ENCODE data around the gene CSNK1E.

The CSNK1E gene

DNA sequence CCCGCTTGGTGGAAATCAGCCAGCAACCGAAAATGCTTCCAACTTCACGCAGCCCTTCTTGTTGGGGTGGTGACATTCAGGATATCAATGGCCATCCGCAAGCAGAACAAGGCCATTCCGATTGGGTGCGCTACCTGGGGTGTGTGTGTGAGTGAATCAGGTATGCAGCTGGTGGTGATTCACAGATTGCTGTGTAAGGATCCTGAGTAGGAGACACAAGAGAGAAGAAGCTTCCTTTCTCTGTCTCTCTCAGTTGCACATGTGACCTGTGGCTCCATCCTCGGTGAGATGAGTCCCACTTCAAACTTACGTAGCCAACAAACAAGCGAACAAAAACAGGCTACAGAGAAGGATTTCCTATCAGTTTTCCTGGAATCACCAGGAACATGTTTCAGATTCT, 34.8 kb downstream of the CSNK1E start:
- no peak for DNase-seq

DNA sequence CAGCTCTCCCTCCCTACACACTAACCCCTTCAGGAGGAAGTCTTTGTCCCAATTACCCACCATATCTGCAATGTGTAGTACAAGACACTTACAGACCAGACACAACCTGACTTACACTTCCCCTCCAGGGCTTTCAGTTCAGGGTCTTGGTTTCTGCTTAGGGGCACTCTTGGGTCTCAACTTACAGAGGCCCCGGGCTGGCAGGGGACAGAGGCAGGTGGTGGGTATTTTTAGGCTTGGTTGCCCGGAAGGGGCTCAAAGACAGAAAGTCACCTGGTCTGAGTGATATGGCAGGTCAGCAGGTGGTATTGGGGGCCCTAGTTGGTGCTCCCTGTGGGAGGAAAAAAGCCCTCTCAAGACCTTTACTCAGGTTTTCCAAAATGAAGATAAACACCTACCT, 41.1 kb downstream of the CSNK1E start:
- DNase-seq, result no peak

DNA sequence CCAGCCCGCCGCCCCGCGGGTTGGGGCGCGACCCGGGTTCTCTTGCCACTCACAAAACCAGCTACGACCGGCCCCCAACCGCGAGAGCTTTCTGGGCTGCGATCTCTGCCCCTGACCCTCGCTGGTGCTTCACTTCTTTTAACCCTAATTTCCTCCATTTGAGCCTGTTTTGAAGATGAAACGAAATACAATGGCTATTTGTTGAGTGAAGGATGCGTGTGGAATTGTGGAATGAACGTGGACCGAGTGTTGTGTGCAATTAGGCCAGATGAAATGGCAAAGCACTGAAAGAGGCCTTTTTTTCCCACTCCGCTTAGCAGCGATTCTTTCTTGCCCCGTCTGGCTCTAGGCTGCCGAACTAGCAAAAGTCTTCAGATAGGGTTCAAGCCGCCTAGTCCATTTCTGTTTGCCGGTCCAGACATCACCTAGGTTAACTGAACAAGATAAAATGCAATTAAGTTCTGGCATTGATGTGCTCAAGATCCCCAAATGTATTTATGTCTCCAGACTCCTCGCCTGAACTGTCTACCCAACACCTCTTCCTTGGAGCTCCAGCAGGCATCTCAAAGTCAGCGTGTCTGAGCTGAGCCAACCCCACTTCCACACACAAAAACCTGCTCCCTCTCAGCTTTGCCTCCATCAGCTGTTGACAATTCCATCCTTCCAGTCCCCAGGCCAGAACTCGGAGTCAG, 44.0 kb downstream of the CSNK1E start:
- DNase-seq, result peak in 16 of 51 donors; percentile 40 to 92 (median 62)

- peak in 47 of 51 donors; percentile 44 to 92 (median 71) for DNase-seq
Observed at GRCh38 chr22:38272373-38273134, 44.7 kb downstream of the CSNK1E start, which contains the start of gene TMEM184B. Gene TMEM184B, minus strand, starts transcription at chr22:38273010. Its CDS starts 25,049 bp downstream, at chr22:38247961.

DNA sequence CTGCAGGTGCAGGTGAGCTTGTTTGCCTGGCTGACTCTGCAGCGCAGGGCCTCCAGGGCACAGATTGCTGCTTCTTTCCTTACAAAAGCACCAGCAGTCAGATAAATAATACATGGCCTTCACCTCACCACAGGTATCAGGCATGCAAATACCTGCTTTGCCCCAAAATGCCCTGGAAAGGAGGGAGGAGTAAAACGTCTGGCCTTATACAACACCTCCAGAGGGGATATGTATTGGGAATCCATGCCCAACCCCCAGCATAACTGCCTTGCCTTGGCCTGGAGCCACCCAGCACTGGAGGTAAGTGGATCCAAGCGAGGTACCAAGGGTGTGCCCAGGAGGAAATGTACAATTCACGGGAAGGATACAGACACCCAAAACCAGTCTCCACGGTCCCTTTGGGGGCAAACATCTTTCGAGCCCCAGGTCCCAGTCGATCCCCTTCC, 45.3 kb downstream of the CSNK1E start:
- peak in 5 of 51 donors; percentile 30 to 60 (median 57) for DNase-seq

DNA sequence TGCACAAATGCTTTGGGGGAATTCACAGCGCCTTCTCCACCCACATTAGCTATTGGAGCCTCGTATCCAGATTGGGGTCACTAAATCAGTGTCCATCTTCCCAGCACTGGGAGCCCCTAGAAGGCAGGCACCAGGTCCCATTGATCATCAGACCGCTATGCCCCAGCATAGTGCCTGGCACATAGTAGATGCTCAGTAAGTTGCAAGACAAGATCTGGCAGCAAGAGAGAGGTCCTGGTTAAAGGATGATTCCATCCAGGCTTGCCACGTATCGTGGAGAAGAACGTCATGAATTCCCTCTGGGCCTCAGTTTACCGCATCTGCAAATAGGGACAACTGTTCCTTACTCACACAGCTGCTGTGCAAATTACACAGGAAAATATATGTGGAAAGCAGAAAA, 46.1 kb downstream of the CSNK1E start:
- DNase-seq, result peak in 1 of 51 donors; percentile 60

DNA sequence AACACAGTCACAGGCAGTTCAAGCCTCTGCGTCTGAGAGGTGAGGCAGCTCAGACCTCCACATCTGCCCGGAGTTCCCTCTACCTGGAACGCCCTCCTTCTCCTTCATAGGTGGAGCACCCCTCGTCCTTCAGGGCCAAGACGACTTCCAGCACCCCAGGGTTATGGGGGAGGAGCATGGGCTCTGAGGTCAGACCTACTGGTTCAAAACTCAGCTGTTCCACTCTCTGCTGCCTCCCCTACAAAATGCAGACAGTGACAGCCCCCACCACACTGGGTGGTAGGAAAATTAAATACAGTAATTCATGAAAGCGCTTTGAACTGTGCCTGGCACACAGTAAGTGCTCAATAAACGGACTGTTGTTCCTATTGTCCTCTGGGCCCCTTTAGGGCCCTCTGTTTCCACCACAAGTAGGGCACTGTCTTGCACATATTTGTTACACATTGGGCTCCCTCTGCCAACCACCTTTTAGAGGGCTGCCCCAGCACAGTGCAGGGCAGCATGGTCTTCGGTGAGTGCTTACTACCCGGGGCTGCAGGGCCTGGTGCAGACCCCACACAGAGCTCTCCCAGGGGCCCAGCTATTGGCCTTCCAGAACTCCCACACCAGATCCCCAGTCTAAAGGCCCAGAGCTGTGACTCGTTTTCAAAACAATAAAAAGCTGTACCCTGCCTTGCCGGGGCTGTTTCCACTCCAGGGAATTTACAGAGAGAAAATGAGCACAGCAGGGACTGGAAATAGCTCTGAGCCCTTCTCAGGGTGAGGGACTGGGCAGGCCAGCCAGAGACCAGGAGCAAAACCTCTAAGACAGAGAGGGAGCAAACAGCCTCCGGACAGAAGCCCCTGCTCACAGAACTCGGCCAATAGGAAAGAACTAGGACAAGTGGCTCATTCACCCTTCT, 46.9 kb downstream of the CSNK1E start:
- DNase-seq, result peak in 25 of 51 donors; percentile 20 to 72 (median 49)

GRCh38 chr22:38269466-38269865, 47.8 kb downstream of the CSNK1E start:
- DNase-seq, result no peak

DNA sequence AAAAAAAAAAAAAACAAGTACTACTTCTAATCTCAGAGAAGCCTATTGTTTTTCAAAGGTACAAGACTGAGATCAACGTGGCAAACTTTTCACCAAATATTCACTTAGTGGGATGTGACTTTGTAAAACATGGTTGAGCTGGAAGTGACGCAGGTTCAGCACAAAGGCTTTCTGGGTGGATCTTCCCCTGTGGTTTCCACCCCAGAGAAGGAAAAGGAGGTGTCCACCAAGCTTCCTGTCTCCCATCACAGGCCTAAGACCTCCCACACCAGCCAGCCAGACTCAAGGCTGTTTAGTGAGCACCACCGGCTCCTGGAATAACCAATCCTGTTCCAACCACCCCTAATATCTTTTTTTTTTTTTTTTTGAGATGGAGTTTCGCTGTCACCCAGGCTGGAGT, 50.1 kb downstream of the CSNK1E start:
- DNase-seq, result no peak

DNA sequence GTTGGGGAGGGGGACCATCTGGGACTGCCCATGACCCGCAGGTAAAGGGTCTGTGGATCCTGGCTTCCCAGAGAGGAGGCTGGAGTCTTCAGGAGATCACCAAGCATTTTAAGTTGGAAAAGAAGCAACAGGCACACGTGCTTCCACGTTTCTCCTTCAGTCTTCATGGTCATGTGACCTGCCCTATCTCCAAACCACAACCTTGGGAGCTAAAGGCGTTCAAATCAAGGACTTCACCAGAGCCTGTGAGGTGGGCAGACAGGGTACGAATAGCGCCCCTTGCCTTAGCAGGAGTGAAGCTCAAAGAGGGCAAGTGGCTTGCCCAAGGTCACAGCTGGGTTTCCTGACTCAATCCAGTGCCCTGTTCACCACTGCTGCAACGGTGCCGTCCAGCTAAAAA, 51.1 kb downstream of the CSNK1E start:
- DNase-seq, result no peak

- DNase-seq, result peak in 3 of 51 donors; percentile 19 to 30 (median 21)
Observed at GRCh38 chr22:38264322-38264843, 52.9 kb downstream of the CSNK1E start.

DNA sequence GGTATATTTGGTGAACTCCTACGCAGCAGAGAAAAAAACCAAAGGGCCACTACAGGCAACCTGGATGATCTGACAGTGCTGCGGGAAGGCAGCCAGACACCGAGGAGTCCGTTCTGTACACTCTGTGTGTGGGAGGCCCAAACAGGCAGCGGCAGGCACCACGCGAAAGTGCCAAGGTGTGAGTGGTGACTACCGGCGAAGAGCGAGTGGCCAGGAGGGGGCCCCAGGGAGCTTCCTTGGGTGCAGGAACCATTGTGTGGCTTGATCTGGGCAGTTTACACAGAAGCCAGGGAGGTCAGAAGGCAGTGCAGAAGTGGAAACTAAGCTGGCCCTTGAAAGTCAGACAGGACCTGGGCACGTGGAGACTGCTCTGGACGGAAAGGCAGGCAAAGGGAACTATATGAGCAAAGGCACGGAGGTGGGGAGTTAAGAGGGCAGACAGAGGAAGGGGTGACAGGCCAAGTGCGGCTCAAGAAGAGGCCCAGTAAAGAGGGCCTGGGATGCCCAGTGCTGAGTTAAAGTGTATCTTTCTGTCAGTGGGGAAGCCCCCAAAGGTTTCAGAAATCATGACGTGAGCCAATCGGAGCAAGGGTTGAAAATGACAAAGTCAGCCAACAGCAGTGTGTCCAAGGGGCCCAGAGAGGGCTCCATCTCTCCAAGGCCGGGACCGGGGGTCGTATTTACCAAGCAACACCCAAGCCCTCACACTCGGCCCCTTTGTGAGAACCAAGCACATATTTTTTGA, 55.0 kb downstream of the CSNK1E start:
- DNase-seq, result peak in 35 of 51 donors; percentile 24 to 71 (median 48)

GRCh38 chr22:38260761-38261681, 56.2 kb downstream of the CSNK1E start:
- peak in 19 of 51 donors; percentile 14 to 79 (median 41) for DNase-seq

DNA sequence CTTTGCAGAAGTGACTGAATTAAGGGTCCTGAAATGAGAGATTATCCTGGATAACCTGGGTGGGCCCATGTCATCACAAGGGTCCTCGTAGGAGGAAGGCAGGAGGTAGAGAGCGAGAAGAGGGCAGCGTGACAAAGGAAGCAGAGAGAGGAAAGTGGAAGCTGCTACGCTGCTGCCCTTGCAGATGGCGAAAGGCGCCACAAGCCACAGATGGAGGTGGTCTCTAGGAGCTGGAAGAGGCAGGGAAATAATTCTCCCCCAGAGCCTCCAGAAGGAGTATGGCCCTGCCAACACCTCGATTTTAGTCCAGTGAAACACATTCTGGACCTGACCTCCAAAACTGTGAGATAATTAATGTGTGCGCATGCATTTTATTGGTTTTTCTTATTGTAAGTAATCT, 57.9 kb downstream of the CSNK1E start:
- peak in 2 of 51 donors; percentile 10 to 22 for DNase-seq

DNA sequence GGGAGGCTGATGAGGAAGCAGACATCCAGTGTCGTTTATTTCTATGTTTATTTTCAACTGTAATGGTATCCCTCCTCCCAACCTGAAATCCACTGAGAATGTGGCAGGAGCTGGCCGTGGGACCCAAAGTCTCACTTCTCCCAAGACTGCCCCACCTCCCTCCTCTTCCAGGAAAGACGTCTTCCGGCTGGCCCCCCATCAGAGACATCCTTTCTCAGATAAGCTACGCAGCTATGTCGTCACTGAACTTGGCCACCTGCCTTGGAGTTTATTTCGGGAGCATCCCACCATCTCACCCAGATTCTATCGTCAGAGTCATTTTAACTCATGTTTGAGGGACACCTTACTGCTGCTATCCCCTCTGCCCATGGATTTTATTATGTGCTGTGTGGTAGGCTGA, 58.3 kb downstream of the CSNK1E start:
- no peak for DNase-seq

- no peak for DNase-seq
Observed at GRCh38 chr22:38257650-38258250, 59.5 kb downstream of the CSNK1E start.

DNA sequence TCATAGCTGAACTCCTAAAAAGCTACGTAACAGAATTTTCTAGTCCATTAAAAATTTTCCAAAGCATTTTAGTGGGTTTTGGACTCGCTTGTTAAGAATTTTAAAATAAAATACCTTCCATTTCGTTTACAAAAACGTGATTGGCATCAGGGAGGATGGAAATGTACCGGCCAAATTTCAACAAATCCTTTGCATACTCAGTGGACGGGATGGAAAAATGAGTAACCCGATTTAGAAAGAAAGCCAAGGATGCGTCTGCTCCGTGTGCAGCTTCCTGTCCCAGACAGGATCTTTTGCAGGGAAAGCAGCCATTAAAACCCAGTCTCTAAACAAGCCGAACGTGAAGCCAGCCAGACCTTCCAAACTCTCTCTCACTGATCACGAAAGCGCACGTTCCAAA, 60.1 kb downstream of the CSNK1E start:
- DNase-seq, result no peak

DNA sequence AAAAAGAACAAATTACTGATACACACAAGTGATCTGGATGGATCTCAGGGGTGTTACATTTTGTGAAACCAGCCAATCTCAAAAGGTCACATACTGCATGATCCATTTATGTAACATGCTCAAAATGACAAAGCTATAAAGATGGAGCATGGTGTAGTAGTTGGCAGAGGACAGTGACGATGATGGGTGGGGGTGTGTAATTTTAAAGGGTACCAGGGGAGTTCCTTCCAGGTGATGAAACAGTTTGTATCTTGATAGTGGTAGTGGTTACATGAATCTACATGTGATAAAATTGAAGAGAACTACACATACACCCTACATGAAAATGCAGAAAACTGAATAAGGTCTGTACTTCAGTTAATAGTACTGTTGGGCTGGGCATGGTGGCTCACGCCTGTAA, 61.5 kb downstream of the CSNK1E start:
- no peak for DNase-seq

GRCh38 chr22:38251341-38251692, 65.9 kb downstream of the CSNK1E start:
- DNase-seq, result no peak
